Measurements from ENCODE around the gene HSPG2. TPM values are rescaled to one million over a fixed set of nuclear protein-coding genes. Genes with fewer than 3 reads are reported as not detected.

HSPG2 gene
- total and polyA plus RNA-seq, 10 of the 15 experiments (the other 5 are each of a cell fraction or from before 2014, with no cell fraction given) = 0.30 to 3.4 (median 0.73) TPM; not detected in 2

DNA sequence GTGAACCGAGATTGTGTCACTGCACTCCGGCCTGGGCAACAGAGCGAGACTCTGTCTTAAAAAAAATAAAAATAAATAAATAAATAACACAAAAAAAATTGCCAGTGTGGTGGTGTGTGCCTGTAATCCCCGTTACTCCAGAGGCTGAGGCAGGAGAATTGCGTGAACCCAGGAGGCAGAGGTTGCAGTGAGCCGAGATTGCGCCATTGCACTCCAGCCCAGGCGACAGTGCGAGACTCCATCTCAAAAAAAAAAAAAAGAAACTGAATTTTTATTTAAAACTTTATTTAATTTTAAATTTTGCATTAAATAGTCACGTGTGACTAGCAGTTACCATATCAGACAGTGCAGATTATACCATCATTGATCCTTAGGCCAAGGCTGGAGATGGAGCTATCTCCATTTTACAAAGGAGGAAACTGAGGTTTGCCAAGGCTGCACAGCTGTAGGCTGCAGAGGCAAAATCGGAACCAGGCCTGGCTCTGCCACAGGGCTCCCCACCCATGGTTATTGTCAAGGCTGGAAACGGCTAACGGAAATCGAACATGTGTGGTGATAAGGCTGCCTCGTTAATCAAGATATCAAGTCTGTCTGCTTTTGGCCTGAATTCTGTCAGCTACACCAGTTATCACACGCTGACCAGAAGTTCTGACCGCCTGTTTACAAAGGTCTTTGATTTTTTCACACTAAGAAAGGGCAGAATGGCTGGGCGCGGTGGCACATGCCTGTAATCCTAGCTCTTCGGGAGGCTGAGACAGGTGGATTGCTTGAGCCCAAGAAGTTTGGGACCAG, 20.5 kb downstream of the HSPG2 start:
- no peak overlapping the region for H3K27ac ChIP-seq (ENCODE audit: control insufficient read depth, insufficient read depth)
- TF ChIP-seq BACH1 (IDR thresholded peaks at IDR 0.05; ENCODE audit: borderline replicate concordance) (no peak), HCFC1 (IDR thresholded peaks at IDR 0.05; ENCODE audit: low read length) (no peak), SREBF1 (IDR thresholded peaks at IDR 0.05; ENCODE audit: low read length) (no peak), ZNF207 (IDR thresholded peaks at IDR 0.05; ENCODE audit: borderline replicate concordance) (no peak), STAT1 (conservative IDR thresholded peaks at IDR 0.05) (no peak), FOXM1 (IDR thresholded peaks at IDR 0.05; ENCODE audit: low read depth, low read length) (no peak), NFYA (IDR thresholded peaks at IDR 0.05; ENCODE audit: borderline replicate concordance, low read depth, low read length) (no peak), PML (IDR thresholded peaks at IDR 0.05; ENCODE audit: low read length) (no peak), SIN3A (IDR thresholded peaks at IDR 0.05; ENCODE audit: low read depth, low read length) (no peak), PAX5 (IDR thresholded peaks at IDR 0.05; ENCODE audit: borderline replicate concordance, low read depth, low read length) (no peak), CBX3 (IDR thresholded peaks at IDR 0.05; ENCODE audit: borderline replicate concordance, low read depth) (no peak), POLR2A (IDR thresholded peaks at IDR 0.05; ENCODE audit: low read depth, low read length) (no peak), SMC3 (IDR thresholded peaks at IDR 0.05; ENCODE audit: borderline replicate concordance, low read length) (no peak), MYB (IDR thresholded peaks at IDR 0.05; ENCODE audit: borderline replicate concordance, low read depth, low read length) (no peak)
- TF ChIP-seq, protein P1, sequence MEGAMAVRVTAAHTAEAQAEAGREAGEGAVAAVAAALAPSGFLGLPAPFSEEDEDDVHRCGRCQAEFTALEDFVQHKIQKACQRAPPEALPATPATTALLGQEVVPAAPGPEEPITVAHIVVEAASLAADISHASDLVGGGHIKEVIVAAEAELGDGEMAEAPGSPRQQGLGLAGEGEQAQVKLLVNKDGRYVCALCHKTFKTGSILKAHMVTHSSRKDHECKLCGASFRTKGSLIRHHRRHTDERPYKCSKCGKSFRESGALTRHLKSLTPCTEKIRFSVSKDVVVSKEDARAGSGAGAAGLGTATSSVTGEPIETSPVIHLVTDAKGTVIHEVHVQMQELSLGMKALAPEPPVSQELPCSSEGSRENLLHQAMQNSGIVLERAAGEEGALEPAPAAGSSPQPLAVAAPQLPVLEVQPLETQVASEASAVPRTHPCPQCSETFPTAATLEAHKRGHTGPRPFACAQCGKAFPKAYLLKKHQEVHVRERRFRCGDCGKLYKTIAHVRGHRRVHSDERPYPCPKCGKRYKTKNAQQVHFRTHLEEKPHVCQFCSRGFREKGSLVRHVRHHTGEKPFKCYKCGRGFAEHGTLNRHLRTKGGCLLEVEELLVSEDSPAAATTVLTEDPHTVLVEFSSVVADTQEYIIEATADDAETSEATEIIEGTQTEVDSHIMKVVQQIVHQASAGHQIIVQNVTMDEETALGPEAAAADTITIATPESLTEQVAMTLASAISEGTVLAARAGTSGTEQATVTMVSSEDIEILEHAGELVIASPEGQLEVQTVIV (IDR thresholded peaks at IDR 0.05; ENCODE audit: borderline replicate concordance, partially characterized antibody) = no peak
- TF ChIP-seq, protein P2, sequence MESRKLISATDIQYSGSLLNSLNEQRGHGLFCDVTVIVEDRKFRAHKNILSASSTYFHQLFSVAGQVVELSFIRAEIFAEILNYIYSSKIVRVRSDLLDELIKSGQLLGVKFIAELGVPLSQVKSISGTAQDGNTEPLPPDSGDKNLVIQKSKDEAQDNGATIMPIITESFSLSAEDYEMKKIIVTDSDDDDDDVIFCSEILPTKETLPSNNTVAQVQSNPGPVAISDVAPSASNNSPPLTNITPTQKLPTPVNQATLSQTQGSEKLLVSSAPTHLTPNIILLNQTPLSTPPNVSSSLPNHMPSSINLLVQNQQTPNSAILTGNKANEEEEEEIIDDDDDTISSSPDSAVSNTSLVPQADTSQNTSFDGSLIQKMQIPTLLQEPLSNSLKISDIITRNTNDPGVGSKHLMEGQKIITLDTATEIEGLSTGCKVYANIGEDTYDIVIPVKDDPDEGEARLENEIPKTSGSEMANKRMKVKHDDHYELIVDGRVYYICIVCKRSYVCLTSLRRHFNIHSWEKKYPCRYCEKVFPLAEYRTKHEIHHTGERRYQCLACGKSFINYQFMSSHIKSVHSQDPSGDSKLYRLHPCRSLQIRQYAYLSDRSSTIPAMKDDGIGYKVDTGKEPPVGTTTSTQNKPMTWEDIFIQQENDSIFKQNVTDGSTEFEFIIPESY (IDR thresholded peaks at IDR 0.05) = no peak
- TF ChIP-seq, protein P3, sequence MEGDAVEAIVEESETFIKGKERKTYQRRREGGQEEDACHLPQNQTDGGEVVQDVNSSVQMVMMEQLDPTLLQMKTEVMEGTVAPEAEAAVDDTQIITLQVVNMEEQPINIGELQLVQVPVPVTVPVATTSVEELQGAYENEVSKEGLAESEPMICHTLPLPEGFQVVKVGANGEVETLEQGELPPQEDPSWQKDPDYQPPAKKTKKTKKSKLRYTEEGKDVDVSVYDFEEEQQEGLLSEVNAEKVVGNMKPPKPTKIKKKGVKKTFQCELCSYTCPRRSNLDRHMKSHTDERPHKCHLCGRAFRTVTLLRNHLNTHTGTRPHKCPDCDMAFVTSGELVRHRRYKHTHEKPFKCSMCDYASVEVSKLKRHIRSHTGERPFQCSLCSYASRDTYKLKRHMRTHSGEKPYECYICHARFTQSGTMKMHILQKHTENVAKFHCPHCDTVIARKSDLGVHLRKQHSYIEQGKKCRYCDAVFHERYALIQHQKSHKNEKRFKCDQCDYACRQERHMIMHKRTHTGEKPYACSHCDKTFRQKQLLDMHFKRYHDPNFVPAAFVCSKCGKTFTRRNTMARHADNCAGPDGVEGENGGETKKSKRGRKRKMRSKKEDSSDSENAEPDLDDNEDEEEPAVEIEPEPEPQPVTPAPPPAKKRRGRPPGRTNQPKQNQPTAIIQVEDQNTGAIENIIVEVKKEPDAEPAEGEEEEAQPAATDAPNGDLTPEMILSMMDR (IDR thresholded peaks at IDR 0.05 in 2 of 3, conservative IDR thresholded peaks at IDR 0.05 in 1 of 3; ENCODE audit: control insufficient read depth in 2 of 3, extremely low read depth in 1 of 3, insufficient read depth in 1 of 3, low read depth in 3 of 3, low read length in 3 of 3) = no peak
- TF ChIP-seq, protein P4, sequence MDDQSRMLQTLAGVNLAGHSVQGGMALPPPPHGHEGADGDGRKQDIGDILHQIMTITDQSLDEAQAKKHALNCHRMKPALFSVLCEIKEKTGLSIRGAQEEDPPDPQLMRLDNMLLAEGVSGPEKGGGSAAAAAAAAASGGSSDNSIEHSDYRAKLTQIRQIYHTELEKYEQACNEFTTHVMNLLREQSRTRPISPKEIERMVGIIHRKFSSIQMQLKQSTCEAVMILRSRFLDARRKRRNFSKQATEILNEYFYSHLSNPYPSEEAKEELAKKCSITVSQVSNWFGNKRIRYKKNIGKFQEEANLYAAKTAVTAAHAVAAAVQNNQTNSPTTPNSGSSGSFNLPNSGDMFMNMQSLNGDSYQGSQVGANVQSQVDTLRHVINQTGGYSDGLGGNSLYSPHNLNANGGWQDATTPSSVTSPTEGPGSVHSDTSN (IDR thresholded peaks at IDR 0.05; ENCODE audit: insufficient replicate concordance, low read depth, low read length) = no peak
- ChIA-PET POLR2A (no interaction called here), SMC1A (ENCODE audit: uncharacterized antibody, unreplicated experiment) (no interaction called here), CTCF (no interaction called here), RAD21 (ENCODE audit: unreplicated experiment) (no interaction called here)
- FAIRE-seq (no peak), ATAC-seq (no peak), DNase-seq (ENCODE audit: low read depth, low spot score) (no peak)
- intact Hi-C loops (cut with micrococcal nuclease; ENCODE audit: unreplicated experiment) = no loop called here
- H3K79me2 ChIP-seq (ENCODE audit: control insufficient read depth, insufficient read depth, low read length) = no peaks in the 10 kb centered on the region
- in situ Hi-C loops (cut with MboI) = no loop called here
- no peak overlapping the region for H3K4me3 ChIP-seq
- no peaks in the 10 kb centered on the region for H3K36me3 ChIP-seq (ENCODE audit: control insufficient read depth in 2 of 2, insufficient read depth in 2 of 2, low read length in 1 of 2)
- no peak overlapping the region for H3K9ac ChIP-seq (ENCODE audit: control insufficient read depth, insufficient read depth, low read length)
- WGBS (ENCODE audit: insufficient coverage, insufficient replicate concordance, low lambda C conversion rate, missing lambda C conversion rate) = 61% methylated on average over 20 of the region's 20 CpGs
- no peaks in the 10 kb centered on the region for H3K9me3 ChIP-seq (replicated peaks; ENCODE audit: control insufficient read depth, insufficient read depth, low read length)
- H2AFZ ChIP-seq (ENCODE audit: control insufficient read depth, low read depth, low read length) = no peak overlapping the region
- no peaks in the 10 kb centered on the region for H3K4me1 ChIP-seq (ENCODE audit: control insufficient read depth, insufficient read depth, low read length)
- no TSS peak for BruUV-seq (replicated peaks)
- no peaks in the 10 kb centered on the region; a peak in 1 of 4 replicates for H3K27me3 ChIP-seq (replicated peaks in 1 of 2; ENCODE audit: control insufficient read depth in 2 of 2, insufficient read depth in 2 of 2, low read length in 1 of 2)
- H3K4me2 ChIP-seq (ENCODE audit: control insufficient read depth, insufficient read depth) = no peak overlapping the region
- H4K20me1 ChIP-seq (ENCODE audit: control insufficient read depth, insufficient read depth) = no peaks in the 10 kb centered on the region

All from GM12878 (cell line).